ENCODE results near the gene C1orf167.

C1orf167 gene

GRCh38 chr1:11787804-11788436 is 25.9 kb downstream of the C1orf167 start:
- DNase-seq = no peak

GRCh38 chr1:11788549-11789053 is 26.6 kb downstream of the C1orf167 start:
- no peak for DNase-seq

GRCh38 chr1:11789126-11790067 is 27.4 kb downstream of the C1orf167 start:
- DNase-seq = no peak

- no peak for DNase-seq
These were observed 28.3 kb downstream of the C1orf167 start for GRCh38 chr1:11790101-11790879.

- no peak for DNase-seq
These were observed 29.1 kb downstream of the C1orf167 start for GRCh38 chr1:11790880-11791715.

GRCh38 chr1:11792106-11792505 is 30.1 kb downstream of the C1orf167 start:
- no peak for DNase-seq

GRCh38 chr1:11793819-11794218 is 31.8 kb downstream of the C1orf167 start:
- DNase-seq = no peak

- no peak for DNase-seq
These were observed 32.6 kb downstream of the C1orf167 start for GRCh38 chr1:11794446-11795237.

GRCh38 chr1:11795238-11795890 is 33.4 kb downstream of the C1orf167 start:
- DNase-seq = no peak

- DNase-seq = no peak
These were observed 34.2 kb downstream of the C1orf167 start for GRCh38 chr1:11796036-11796828.

- no peak for DNase-seq
These were observed 35.7 kb downstream of the C1orf167 start for GRCh38 chr1:11797525-11798216.

- DNase-seq = no peak
These were observed 37.1 kb downstream of the C1orf167 start for GRCh38 chr1:11799099-11799498.

GRCh38 chr1:11799896-11800295 is 37.9 kb downstream of the C1orf167 start:
- DNase-seq = no peak

GRCh38 chr1:11800391-11800755 is 38.4 kb downstream of the C1orf167 start:
- no peak for DNase-seq

GRCh38 chr1:11800756-11801433 is 38.9 kb downstream of the C1orf167 start:
- no peak for DNase-seq

- no peak for DNase-seq
These were observed 40.6 kb downstream of the C1orf167 start for GRCh38 chr1:11802616-11802972.

GRCh38 chr1:11802973-11803885 is 41.2 kb downstream of the C1orf167 start:
- peak; percentile 66 for DNase-seq
